NB4 (cell line): ENCODE results near the gene NAV3.

Experiments used
- CTCF ChIP-seq: IDR thresholded peaks from one replicate; pipeline ENCODE4 v1.5.1; 2012; ENCODE audit warnings: low read depth, low read length
- POLR2A ChIP-seq: IDR thresholded peaks from 2 replicates; pipeline ENCODE4 v1.6.1; 2011; ENCODE audit warnings: mild to moderate bottlenecking; ENCODE audit not compliant: insufficient read length; ENCODE audit errors: extremely low read depth

- no peak for TF ChIP-seq CTCF
- TF ChIP-seq POLR2A: no peak
Measured at GRCh38 chr12:78171061-78171460, 340.4 kb downstream of the NAV3 start.
